ENCODE results near the gene IL15RA. TPM values are rescaled to one million over a fixed set of nuclear protein-coding genes. Genes with fewer than 3 reads are reported as not detected.
"Not testable (repeated sequence)": the region's sequence is repeated elsewhere in the genome, so short reads cannot be mapped to it uniquely, and the experiment has no call there.

IL15RA gene
- total and polyA plus RNA-seq, 4 donors, result 6.6 to 10.7 (median 9.4) TPM

DNA sequence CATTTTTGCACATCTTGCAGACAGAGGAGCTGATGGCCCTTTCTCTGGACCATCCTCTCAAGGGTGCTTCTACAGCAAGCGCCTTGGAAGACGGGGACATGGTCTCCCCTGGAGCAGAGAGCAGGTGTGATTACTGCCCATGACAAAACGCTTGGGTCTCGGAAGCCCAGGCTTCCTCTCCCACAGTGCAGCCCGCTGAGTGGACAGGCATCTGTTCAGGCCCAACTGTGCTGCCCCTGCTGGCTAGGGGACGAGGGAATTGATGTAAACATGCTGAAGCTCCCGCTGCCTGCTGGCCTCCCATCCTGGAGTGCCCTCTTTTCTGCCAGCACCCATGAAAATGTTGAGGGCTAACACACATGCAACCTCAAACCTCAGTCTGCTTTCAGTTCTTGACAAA is 14.3 kb downstream of the IL15RA start (continued):
- TF ChIP-seq, protein P1, sequence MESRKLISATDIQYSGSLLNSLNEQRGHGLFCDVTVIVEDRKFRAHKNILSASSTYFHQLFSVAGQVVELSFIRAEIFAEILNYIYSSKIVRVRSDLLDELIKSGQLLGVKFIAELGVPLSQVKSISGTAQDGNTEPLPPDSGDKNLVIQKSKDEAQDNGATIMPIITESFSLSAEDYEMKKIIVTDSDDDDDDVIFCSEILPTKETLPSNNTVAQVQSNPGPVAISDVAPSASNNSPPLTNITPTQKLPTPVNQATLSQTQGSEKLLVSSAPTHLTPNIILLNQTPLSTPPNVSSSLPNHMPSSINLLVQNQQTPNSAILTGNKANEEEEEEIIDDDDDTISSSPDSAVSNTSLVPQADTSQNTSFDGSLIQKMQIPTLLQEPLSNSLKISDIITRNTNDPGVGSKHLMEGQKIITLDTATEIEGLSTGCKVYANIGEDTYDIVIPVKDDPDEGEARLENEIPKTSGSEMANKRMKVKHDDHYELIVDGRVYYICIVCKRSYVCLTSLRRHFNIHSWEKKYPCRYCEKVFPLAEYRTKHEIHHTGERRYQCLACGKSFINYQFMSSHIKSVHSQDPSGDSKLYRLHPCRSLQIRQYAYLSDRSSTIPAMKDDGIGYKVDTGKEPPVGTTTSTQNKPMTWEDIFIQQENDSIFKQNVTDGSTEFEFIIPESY (IDR thresholded peaks at IDR 0.05), result no peak

DNA sequence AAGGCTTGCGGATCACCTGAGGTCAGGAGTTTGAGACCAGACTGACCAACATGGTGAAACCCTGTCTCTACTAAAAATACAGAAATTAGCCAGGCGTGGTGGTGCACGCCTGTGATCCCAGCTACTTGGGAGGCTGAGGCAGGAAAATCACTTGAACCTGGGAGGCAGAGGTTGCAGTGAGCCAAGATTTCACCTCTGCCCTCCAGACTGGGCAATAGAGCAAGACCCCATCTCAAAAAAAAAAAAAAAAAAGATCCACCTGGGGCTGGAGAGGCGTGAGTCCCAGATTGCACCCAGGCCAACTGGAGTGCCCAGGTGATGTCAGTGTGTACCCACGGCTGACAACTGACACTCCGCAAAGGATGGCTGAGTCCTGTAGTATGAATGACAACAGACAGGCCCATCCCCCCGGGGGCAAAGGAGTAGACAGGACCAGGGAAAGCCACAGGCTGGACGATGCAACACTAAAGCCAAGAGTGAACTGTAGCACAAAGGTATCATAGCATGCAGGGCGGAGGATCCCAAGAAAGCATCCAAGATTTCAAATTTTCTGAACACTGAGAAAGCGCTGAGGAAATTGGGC is 14.9 kb downstream of the IL15RA start:
- H3K9ac ChIP-seq (ENCODE audit: low read depth in 1 of 2, low read length in 2 of 2); H3K9me3 ChIP-seq (ENCODE audit: control insufficient read depth in 4 of 4, low read length in 3 of 4); H3K4me3 ChIP-seq (ENCODE audit: low read depth in 1 of 3, low read length in 3 of 3); H3K27ac ChIP-seq (ENCODE audit: low read depth in 1 of 2, low read length in 2 of 2); DNase-seq (ENCODE audit: low spot score); H3K27me3 ChIP-seq (ENCODE audit: control insufficient read depth in 4 of 4, insufficient read depth in 4 of 4, low read length in 3 of 4): not testable (repeated sequence)
- 92% methylated on average over 10 of the region's 10 CpGs for WGBS
- H3K4me1 ChIP-seq (ENCODE audit: control insufficient read depth in 4 of 4, insufficient read depth in 4 of 4, low read length in 3 of 4), result peaks cover 9 to 19% (median 15%) of the 10 kb centered on the region in 4 donors
- H3K36me3 ChIP-seq (ENCODE audit: control insufficient read depth in 4 of 4, insufficient read depth in 3 of 4, low read depth in 1 of 4, low read length in 3 of 4), result peaks cover 0 to 33% (median 20%) of the 10 kb centered on the region in 4 donors

DNA sequence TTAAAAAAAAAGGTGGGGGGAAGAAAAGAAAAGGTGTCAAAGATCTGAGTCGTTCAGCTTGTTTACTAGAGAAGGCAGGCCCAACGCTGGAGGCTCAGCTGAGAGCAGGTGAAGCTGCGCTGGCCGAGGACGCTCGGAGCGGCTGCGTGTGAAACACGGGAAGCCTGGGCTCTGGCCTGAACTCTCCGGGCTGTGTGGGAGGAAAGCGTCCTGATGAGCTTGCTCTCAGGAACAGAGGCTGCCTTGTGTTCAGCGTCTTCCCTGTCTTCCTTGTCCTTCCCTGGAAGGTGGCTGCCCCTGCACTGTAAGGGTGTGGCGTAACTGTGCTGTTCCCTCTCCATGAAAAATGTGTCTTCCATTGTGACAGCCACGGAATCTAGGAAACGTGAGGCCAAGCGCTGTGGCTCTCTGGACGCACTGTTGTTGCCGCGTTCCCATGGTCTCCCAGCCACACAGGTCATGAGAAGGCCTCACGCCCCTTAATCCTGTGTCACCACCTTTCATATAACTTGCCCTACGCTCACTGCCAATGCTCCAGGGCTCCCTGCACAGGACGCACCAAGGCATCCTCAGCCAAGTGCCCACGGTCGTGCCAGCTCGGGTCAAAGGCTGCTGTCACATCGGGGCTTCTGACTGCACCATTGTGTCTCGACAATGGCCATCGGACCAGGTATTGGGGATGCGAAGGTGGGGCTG is 15.8 kb downstream of the IL15RA start:
- TF ChIP-seq, protein P2, sequence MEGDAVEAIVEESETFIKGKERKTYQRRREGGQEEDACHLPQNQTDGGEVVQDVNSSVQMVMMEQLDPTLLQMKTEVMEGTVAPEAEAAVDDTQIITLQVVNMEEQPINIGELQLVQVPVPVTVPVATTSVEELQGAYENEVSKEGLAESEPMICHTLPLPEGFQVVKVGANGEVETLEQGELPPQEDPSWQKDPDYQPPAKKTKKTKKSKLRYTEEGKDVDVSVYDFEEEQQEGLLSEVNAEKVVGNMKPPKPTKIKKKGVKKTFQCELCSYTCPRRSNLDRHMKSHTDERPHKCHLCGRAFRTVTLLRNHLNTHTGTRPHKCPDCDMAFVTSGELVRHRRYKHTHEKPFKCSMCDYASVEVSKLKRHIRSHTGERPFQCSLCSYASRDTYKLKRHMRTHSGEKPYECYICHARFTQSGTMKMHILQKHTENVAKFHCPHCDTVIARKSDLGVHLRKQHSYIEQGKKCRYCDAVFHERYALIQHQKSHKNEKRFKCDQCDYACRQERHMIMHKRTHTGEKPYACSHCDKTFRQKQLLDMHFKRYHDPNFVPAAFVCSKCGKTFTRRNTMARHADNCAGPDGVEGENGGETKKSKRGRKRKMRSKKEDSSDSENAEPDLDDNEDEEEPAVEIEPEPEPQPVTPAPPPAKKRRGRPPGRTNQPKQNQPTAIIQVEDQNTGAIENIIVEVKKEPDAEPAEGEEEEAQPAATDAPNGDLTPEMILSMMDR (IDR thresholded peaks at IDR 0.05; ENCODE audit: low read depth, low read length, missing input control), result no peak
- no peak for TF ChIP-seq GABPA (IDR thresholded peaks at IDR 0.05 in 1 of 2, conservative IDR thresholded peaks at IDR 0.05 in 1 of 2)
- TF ChIP-seq SP1 (IDR thresholded peaks at IDR 0.05), result no peak
- no peak overlapping the region for H3K27ac ChIP-seq (ENCODE audit: low read depth in 1 of 2, low read length in 2 of 2)
- 96% methylated on average over 29 of the region's 29 CpGs for WGBS
- H3K36me3 ChIP-seq (ENCODE audit: control insufficient read depth in 4 of 4, insufficient read depth in 3 of 4, low read depth in 1 of 4, low read length in 3 of 4), result peaks cover 0 to 35% (median 20%) of the 10 kb centered on the region in 4 donors
- H3K27me3 ChIP-seq (ENCODE audit: control insufficient read depth in 4 of 4, insufficient read depth in 4 of 4, low read length in 3 of 4), result no peaks in the 10 kb centered on the region
- no peak overlapping the region for H3K4me3 ChIP-seq (ENCODE audit: low read depth in 1 of 3, low read length in 3 of 3)
- peaks cover 9 to 19% (median 14%) of the 10 kb centered on the region in 4 donors for H3K4me1 ChIP-seq (ENCODE audit: control insufficient read depth in 4 of 4, insufficient read depth in 4 of 4, low read length in 3 of 4)
- no peak overlapping the region for H3K9ac ChIP-seq (ENCODE audit: low read depth in 1 of 2, low read length in 2 of 2)
- DNase-seq (ENCODE audit: low spot score), result no peak
- H3K9me3 ChIP-seq (ENCODE audit: control insufficient read depth in 4 of 4, low read length in 3 of 4), result no peaks in the 10 kb centered on the region

DNA sequence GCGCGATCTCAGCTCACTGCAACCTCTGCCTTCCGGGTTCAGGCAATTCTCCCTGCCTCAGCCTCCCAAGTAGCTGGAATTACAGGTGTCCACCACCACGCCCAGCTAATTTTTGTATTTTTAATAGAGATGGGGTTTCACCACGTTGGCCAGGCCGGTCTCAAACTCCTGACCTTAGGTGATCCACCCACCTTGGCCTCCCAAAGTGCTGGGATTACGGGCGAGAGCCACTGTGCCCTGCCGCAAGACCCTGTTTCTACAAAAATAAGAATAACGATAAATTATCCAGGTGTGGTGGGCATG is 16.4 kb downstream of the IL15RA start:
- not testable (repeated sequence) for DNase-seq (ENCODE audit: low spot score); H3K4me3 ChIP-seq (ENCODE audit: low read depth in 1 of 3, low read length in 3 of 3); H3K27me3 ChIP-seq (ENCODE audit: control insufficient read depth in 4 of 4, insufficient read depth in 4 of 4, low read length in 3 of 4); H3K9ac ChIP-seq (ENCODE audit: low read depth in 1 of 2, low read length in 2 of 2); H3K9me3 ChIP-seq (ENCODE audit: control insufficient read depth in 4 of 4, low read length in 3 of 4); H3K27ac ChIP-seq (ENCODE audit: low read depth in 1 of 2, low read length in 2 of 2)
- WGBS, result 99% methylated on average over 10 of the region's 10 CpGs
- Histone ChIP-seq H3K4me1 (ENCODE audit: control insufficient read depth in 4 of 4, insufficient read depth in 4 of 4, low read length in 3 of 4) (peaks cover 6 to 13% (median 11%) of the 10 kb centered on the region in 4 donors), H3K36me3 (ENCODE audit: control insufficient read depth in 4 of 4, insufficient read depth in 3 of 4, low read depth in 1 of 4, low read length in 3 of 4) (peaks cover 0 to 39% (median 22%) of the 10 kb centered on the region in 4 donors)
